NCI-H1694 (cell line): Measurements from ENCODE around the gene SEC22A.

Source experiments
- DNase-seq: peaks from one replicate; lab custom pipeline; 2025; lab: John Stamatoyannopoulos, UW

SEC22A gene

GRCh38 chr3:123263941-123264340, 62.2 kb downstream of the SEC22A start:
- no peak for DNase-seq

- no peak for DNase-seq
These were observed 66.1 kb downstream of the SEC22A start for GRCh38 chr3:123267821-123268220.

- DNase-seq: no peak
These were observed 69.1 kb downstream of the SEC22A start for GRCh38 chr3:123270818-123271217.

GRCh38 chr3:123271466-123272159, 69.9 kb downstream of the SEC22A start:
- no peak for DNase-seq

GRCh38 chr3:123272547-123272946, 70.8 kb downstream of the SEC22A start:
- DNase-seq: no peak

GRCh38 chr3:123275691-123276090, 73.9 kb downstream of the SEC22A start:
- no peak for DNase-seq

GRCh38 chr3:123276346-123277006, 74.7 kb downstream of the SEC22A start:
- no peak for DNase-seq

GRCh38 chr3:123277106-123277505, 75.4 kb downstream of the SEC22A start:
- DNase-seq: no peak

- no peak for DNase-seq
These were observed 76.7 kb downstream of the SEC22A start for GRCh38 chr3:123278446-123278845.

GRCh38 chr3:123279121-123279520, 77.4 kb downstream of the SEC22A start:
- no peak for DNase-seq

- no peak for DNase-seq
These were observed 79.7 kb downstream of the SEC22A start for GRCh38 chr3:123281406-123281805.

GRCh38 chr3:123281929-123282328, 80.2 kb downstream of the SEC22A start:
- DNase-seq: no peak

GRCh38 chr3:123282461-123282860, 80.7 kb downstream of the SEC22A start:
- no peak for DNase-seq

- DNase-seq: no peak
These were observed 81.3 kb downstream of the SEC22A start for GRCh38 chr3:123283074-123283473.

- DNase-seq: no peak
These were observed 82.1 kb downstream of the SEC22A start for GRCh38 chr3:123283657-123284398.

GRCh38 chr3:123284399-123285010, 82.8 kb downstream of the SEC22A start:
- no peak for DNase-seq

- DNase-seq: no peak
These were observed 83.3 kb downstream of the SEC22A start for GRCh38 chr3:123285066-123285465.

GRCh38 chr3:123285479-123285878, 83.7 kb downstream of the SEC22A start:
- no peak for DNase-seq

- no peak for DNase-seq
These were observed 84.2 kb downstream of the SEC22A start for GRCh38 chr3:123285931-123286307.

GRCh38 chr3:123286308-123287023, 84.7 kb downstream of the SEC22A start:
- DNase-seq: peak; percentile 17

- DNase-seq: no peak
These were observed 85.6 kb downstream of the SEC22A start for GRCh38 chr3:123287051-123287961.
